Measurements from ENCODE around the gene TXN.

TXN gene

DNA sequence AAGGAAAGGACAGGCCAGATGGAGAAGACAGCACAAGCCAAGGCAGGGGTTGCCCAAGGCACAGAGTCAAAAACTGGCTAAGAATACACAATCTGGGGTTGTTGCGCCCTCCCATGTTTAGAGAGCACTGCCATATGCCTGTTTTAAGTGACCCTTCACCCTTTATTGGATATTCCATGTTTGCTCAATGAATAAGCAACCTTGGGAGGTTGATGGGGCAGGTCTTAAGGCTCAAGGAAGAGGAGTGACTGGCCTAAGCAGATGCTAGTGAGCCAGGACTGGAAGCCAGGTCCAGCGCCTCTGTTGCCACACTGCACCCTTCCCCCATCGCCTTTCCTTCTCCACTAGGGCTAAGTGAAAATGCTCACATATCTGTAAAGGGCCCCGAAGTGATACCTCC, 6.7 kb downstream of the TXN start:
- peaks cover 34% of the 10 kb centered on the region for H3K4me1 Mint-ChIP-seq (ENCODE audit: low read depth)
- no peak overlapping the region for H3K4me3 Mint-ChIP-seq
- H3K9me3 Mint-ChIP-seq = no peaks in the 10 kb centered on the region
- no peak overlapping the region for H3K27ac Mint-ChIP-seq
- peaks cover 24% of the 10 kb centered on the region for H3K36me3 Mint-ChIP-seq (ENCODE audit: low read depth)
- H3K27me3 Mint-ChIP-seq (ENCODE audit: low read depth) = no peaks in the 10 kb centered on the region

DNA sequence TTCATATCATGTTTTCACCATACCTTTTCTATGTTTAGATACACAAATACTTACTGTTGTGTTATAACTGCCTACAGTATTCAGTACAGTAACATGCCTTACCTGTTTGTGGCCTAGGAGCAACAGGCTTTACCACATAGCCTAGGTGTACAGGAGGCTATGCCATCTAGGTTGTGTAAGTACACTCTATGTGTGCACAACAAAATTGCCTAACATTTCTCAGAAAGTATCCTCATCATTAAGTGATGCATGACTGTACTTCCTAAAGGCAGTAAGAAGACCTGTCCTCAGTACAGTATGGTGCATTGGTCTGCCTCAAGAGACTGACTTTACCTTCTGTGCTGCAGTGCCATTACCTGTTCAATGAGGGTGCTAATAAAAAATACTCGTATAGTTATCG, 7.9 kb downstream of the TXN start:
- Mint-ChIP-seq H3K4me3 (no peak overlapping the region), H3K27me3 (ENCODE audit: low read depth) (no peaks in the 10 kb centered on the region), H3K4me1 (ENCODE audit: low read depth) (peaks cover 23% of the 10 kb centered on the region), H3K27ac (no peak overlapping the region), H3K9me3 (no peaks in the 10 kb centered on the region), H3K36me3 (ENCODE audit: low read depth) (peaks cover 27% of the 10 kb centered on the region)

DNA sequence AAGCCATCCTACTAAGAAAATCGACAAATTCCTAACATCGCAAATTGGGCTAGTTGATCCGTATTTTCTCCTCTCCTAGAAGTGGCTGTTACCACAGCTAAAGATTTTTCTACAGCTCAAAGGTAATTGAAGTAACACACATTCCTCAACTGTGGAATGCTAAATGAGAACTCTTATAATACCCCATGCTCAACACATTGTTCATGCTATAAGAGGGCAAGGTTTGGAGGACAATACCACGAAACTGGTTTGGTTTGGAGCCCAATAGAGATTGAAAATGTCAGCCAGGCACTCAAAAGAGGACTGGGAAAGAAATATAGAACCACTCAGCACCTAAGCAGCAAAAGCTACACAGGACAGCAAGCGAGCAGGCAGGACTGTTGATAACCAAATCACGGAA, 10.1 kb downstream of the TXN start:
- H3K27ac Mint-ChIP-seq = no peak overlapping the region
- H3K4me3 Mint-ChIP-seq = no peak overlapping the region
- no peaks in the 10 kb centered on the region for H3K9me3 Mint-ChIP-seq
- H3K27me3 Mint-ChIP-seq (ENCODE audit: low read depth) = no peaks in the 10 kb centered on the region
- peaks cover 27% of the 10 kb centered on the region for H3K36me3 Mint-ChIP-seq (ENCODE audit: low read depth)
- H3K4me1 Mint-ChIP-seq (ENCODE audit: low read depth) = peaks cover 8% of the 10 kb centered on the region

DNA sequence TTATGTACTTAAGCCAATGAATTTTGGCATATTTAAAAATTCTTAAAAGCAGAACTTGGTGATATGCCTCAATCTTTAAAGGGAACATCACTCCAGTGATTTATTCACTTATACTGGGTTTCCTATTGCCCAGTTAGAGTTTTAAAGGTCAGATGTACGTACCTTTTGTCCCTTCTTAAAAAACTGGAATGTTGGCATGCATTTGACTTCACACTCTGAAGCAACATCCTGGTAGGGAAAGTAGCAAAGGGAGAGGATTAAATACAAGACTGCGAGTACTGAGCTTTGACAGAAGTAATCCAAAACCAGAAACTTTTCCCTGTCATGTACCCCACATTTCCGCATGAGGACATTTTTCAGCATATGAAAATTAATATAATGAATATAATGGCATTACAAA, 11.7 kb downstream of the TXN start:
- peaks cover 23% of the 10 kb centered on the region for H3K36me3 Mint-ChIP-seq (ENCODE audit: low read depth)
- no peaks in the 10 kb centered on the region for H3K9me3 Mint-ChIP-seq
- H3K4me3 Mint-ChIP-seq = no peak overlapping the region
- no peak overlapping the region for H3K27ac Mint-ChIP-seq
- no peaks in the 10 kb centered on the region for H3K27me3 Mint-ChIP-seq (ENCODE audit: low read depth)
- H3K4me1 Mint-ChIP-seq (ENCODE audit: low read depth) = peaks cover 2% of the 10 kb centered on the region

DNA sequence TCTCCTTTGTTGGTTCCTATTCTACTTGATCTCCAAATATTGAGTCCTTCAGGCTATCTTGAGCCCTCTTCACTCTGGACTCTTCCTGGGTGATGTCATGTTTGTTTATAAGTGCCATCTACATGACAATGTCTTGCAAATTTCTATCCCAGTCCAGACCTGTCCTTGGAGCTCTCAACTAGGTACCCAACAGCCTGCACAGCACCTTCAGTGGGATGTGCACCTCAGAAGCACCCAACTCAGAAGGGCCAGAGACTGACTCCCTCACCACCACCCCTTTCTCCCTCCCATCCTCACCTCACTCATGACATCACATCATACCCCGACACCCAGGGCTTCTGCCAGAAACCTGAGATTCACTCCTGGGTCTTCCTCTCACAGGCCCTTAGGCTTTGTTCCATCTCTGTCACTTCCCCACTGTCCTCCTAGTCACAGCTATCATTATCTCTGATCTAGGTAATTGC, 14.4 kb downstream of the TXN start:
- peaks cover 2% of the 10 kb centered on the region for H3K4me1 Mint-ChIP-seq (ENCODE audit: low read depth)
- peaks cover 19% of the 10 kb centered on the region for H3K36me3 Mint-ChIP-seq (ENCODE audit: low read depth)
- H3K27ac Mint-ChIP-seq = no peak overlapping the region
- H3K9me3 Mint-ChIP-seq = no peaks in the 10 kb centered on the region
- no peak overlapping the region for H3K4me3 Mint-ChIP-seq
- no peaks in the 10 kb centered on the region for H3K27me3 Mint-ChIP-seq (ENCODE audit: low read depth)

DNA sequence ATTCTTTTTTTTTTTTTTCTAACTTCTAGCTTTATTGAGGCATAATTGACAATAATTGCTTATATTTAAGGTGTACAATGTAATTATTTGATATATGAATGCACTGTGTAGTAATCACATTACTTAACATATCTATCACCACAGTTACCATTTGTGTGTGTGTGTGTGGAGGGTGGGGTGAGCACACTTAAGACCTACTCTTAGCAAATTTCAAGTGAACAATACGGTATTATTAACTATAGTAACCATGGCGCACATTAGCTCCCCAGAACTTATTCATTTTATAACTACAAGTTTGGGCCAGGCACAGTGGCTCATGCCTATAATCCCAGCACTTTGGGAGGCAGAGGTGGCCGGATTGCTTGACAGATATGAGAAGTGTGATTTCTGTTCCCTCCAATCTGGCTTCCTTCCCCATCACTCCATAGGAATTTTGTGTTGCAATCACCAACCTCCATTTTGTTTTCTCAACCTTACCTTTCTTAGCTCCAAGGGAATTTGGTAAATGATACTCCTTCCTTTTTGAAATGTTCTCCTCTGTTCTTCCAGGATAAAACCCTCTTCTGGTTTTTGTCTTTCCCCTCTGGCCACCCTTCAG, 14.9 kb downstream of the TXN start:
- Mint-ChIP-seq H3K27ac (no peak overlapping the region), H3K4me1 (ENCODE audit: low read depth) (no peaks in the 10 kb centered on the region), H3K9me3 (no peaks in the 10 kb centered on the region), H3K27me3 (ENCODE audit: low read depth) (no peaks in the 10 kb centered on the region), H3K4me3 (no peak overlapping the region), H3K36me3 (ENCODE audit: low read depth) (peaks cover 16% of the 10 kb centered on the region)

DNA sequence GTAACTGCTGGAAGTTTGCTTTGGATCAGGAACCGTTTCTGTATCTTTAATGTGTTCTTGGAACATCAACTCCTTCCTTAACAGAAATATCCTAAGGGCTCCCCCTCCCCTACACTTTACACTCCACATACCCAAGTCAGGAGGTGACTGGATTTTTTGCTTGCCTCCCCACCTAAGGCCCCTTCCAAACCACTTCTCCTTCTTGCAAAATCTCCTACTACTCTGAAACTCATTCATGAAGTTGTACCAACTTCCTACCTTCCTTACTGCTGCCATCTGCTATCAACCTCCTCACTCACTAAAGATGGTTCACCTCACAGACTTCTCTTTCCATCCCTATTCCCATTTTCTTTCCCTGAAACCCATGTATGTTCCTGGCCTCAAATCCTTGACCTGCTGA, 16.1 kb downstream of the TXN start:
- Mint-ChIP-seq H3K4me1 (ENCODE audit: low read depth) (no peaks in the 10 kb centered on the region), H3K4me3 (no peak overlapping the region), H3K36me3 (ENCODE audit: low read depth) (peaks cover 13% of the 10 kb centered on the region), H3K27ac (no peak overlapping the region), H3K27me3 (ENCODE audit: low read depth) (no peaks in the 10 kb centered on the region), H3K9me3 (no peaks in the 10 kb centered on the region)

DNA sequence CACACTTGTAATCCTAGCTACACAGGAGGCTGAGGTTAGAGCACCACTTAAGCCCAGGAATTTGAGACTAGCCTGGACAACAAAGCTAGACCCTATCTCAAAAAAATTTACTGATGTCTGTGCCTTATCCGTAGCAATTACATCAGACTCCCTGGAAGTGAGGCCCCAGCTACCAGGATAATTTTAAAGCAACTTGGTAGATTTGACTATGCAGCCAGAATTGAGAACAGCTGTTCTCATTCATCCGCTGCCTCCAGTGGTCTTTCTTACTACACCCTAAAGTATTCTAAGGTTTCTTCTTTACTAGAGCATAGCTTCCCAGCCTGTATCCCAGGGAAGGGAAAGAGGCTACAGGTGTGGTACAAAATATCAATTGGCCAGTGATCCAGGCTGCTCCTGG, 28.0 kb downstream of the TXN start:
- H3K4me3 Mint-ChIP-seq = no peak overlapping the region
- no peaks in the 10 kb centered on the region for H3K36me3 Mint-ChIP-seq (ENCODE audit: low read depth)
- H3K27me3 Mint-ChIP-seq (ENCODE audit: low read depth) = peaks cover 39% of the 10 kb centered on the region
- no peak overlapping the region for H3K27ac Mint-ChIP-seq
- no peaks in the 10 kb centered on the region for H3K4me1 Mint-ChIP-seq (ENCODE audit: low read depth)
- H3K9me3 Mint-ChIP-seq = no peaks in the 10 kb centered on the region

DNA sequence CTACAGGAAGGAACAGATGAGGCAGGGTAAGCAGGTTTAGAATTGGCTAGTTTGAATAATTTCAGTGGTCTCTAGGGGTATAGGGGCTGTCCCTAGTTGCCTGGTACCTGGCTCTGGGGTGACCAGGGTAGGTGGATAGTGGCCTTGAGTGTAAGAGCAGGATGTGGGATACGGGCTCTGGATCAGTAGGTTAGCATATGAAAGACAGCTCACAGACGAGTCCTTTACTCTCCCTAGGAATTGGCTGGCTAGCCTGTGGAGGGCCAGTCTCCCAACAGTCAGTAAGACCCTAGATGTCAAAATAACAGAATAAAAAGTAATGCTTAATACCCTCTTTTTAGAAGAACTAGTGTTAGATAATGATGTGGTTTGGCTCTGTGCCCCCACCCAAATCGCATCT, 31.7 kb downstream of the TXN start:
- H3K4me3 Mint-ChIP-seq = no peak overlapping the region
- H3K4me1 Mint-ChIP-seq (ENCODE audit: low read depth) = no peaks in the 10 kb centered on the region
- peaks cover 43% of the 10 kb centered on the region for H3K27me3 Mint-ChIP-seq (ENCODE audit: low read depth)
- H3K27ac Mint-ChIP-seq = no peak overlapping the region
- H3K9me3 Mint-ChIP-seq = no peaks in the 10 kb centered on the region
- H3K36me3 Mint-ChIP-seq (ENCODE audit: low read depth) = no peaks in the 10 kb centered on the region

DNA sequence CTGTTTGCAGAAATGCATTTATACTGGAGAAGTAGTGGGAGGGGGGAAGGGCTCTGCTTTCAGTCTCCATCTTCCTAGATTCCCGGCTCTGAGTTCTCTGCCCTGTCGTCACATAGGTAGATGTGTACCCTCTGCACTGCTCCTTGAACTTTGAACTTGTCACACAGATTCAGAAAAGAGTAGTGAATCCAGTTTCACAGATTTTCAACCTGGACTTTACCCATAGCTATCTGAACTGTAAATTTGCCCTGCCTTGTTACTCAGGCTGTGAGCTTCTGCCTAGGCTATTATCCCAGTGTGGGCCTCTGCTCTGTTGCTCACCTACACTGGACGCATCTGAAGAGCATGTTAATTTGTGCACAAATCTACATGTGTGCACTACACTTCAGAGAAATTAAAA, 35.5 kb downstream of the TXN start:
- H3K4me3 Mint-ChIP-seq = no peak overlapping the region
- H3K27me3 Mint-ChIP-seq (ENCODE audit: low read depth) = peaks cover 52% of the 10 kb centered on the region
- H3K36me3 Mint-ChIP-seq (ENCODE audit: low read depth) = no peaks in the 10 kb centered on the region
- no peaks in the 10 kb centered on the region for H3K9me3 Mint-ChIP-seq
- peaks cover 3% of the 10 kb centered on the region for H3K4me1 Mint-ChIP-seq (ENCODE audit: low read depth)
- H3K27ac Mint-ChIP-seq = no peak overlapping the region

DNA sequence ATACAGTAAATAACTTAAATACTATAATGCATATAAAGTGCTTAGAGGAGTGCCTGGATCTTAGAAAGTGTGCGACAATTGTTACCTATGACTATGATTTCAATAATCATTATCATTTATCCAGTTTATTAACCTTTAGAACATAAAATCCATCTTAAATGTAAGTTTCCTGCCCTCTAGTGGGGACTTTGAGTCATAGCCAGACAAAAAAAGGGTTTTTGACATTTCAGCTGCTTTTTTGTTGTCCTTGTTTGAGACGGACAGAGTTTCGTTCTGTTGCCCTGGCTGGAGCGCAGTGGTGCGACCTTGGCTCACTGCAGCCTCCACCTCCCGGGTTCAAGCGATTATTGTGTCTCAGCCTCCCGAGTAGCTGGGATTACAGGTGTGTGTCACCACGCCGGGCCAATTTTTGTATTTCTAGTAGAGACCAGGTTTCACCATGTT, 38.6 kb downstream of the TXN start:
- Mint-ChIP-seq H3K27ac (no peak overlapping the region), H3K4me3 (no peak overlapping the region), H3K4me1 (ENCODE audit: low read depth) (peaks cover 7% of the 10 kb centered on the region)

DNA sequence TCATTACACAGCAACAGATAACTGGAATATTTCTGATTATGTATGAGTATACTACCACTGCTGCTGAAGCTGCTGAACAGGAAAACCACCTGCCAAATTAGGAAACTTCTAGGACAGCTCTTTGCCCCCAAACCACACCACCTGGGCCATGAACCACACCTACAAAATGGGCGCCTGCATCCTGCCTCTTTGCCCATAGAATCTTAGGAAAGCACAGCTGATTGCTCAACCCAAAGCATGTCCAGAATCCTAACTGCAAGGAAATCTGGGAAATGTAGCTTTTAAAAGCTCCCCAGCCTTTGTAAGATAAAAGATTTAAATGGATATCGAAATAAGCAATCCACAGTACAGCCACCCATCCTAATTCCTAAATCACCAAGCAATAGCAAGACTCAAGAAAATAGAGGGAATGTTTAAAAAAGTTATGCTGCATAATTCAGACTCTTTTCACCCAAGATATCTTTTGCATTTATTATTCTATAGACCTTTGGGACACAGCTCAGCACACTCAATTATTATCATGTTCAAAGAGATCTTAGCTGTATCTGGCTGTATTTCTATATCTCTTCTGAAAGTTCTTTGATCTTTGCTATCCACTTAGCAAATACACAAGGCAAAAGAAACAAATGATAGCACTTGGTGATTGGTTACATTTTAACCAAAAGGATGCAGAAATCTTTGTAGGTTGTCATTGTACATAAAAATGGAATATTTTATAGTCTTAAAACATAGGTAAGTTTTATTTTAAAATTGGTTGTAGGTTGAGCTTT, 41.5 kb downstream of the TXN start:
- H3K4me3 Mint-ChIP-seq = no peak overlapping the region
- H3K27me3 Mint-ChIP-seq (ENCODE audit: low read depth) = peaks cover 38% of the 10 kb centered on the region
- no peaks in the 10 kb centered on the region for H3K9me3 Mint-ChIP-seq
- peaks cover 7% of the 10 kb centered on the region for H3K4me1 Mint-ChIP-seq (ENCODE audit: low read depth)
- H3K36me3 Mint-ChIP-seq (ENCODE audit: low read depth) = no peaks in the 10 kb centered on the region
- H3K27ac Mint-ChIP-seq = no peak overlapping the region

More for the DNA sequence above, 38.6 kb downstream of the TXN start:
- no peaks in the 10 kb centered on the region for H3K9me3 Mint-ChIP-seq
- H3K27me3 Mint-ChIP-seq (ENCODE audit: low read depth) = peaks cover 37% of the 10 kb centered on the region
- no peaks in the 10 kb centered on the region for H3K36me3 Mint-ChIP-seq (ENCODE audit: low read depth)

DNA sequence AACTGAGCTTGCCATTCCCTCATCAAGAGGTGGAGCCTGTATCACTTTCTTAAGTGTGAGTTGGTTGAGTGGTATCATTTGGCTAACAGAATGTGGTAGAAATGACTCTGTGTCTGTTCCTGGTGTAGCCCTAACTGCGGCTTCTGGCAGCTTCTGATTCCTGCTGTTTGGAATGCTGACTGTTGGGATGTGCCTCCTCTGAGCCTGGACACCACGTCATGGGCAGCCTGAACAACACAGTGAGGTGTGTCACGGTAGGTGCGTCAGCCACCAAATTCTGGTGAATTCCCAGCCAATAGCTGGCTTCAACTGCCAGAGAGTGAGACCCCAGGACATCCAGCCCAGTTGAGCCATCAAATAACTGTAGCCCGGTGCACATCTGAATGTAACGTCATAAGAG, 42.2 kb downstream of the TXN start:
- Mint-ChIP-seq H3K27me3 (ENCODE audit: low read depth) (peaks cover 41% of the 10 kb centered on the region), H3K9me3 (no peaks in the 10 kb centered on the region), H3K36me3 (ENCODE audit: low read depth) (no peaks in the 10 kb centered on the region), H3K4me3 (no peak overlapping the region), H3K4me1 (ENCODE audit: low read depth) (peaks cover 7% of the 10 kb centered on the region), H3K27ac (no peak overlapping the region)

DNA sequence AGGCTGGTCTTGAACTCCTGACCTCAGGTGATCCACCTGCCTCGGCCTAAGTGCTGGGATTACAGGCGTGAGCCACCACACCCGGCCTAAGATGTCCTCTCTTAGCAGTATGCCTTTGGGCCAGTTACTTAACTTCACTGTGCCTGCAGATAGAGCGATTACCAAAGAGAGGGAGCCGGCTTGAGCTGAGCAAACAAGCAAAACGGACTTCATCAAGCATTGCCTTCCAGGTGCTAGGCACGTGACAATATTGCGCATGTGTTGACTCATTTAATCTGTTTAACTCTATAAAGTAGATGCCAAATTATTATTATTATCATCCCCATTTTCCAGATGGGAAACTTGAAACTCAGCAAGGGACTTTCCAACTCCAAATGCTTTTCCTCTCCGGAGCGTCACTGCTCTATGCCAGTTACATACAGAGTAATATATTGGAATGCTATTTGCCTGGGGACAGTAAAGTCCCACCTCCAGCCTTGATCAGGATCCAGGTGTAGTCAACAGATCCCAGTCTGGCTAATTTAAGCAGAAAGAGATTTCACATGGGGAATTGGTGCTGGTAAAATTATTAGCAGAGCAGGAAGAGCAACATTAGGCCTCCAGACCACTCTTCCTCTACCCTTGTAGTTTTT, 42.8 kb downstream of the TXN start:
- H3K4me1 Mint-ChIP-seq (ENCODE audit: low read depth) = peaks cover 7% of the 10 kb centered on the region
- H3K4me3 Mint-ChIP-seq = no peak overlapping the region
- no peaks in the 10 kb centered on the region for H3K9me3 Mint-ChIP-seq
- H3K27me3 Mint-ChIP-seq (ENCODE audit: low read depth) = peaks cover 41% of the 10 kb centered on the region
- H3K36me3 Mint-ChIP-seq (ENCODE audit: low read depth) = no peaks in the 10 kb centered on the region
- H3K27ac Mint-ChIP-seq = no peak overlapping the region

DNA sequence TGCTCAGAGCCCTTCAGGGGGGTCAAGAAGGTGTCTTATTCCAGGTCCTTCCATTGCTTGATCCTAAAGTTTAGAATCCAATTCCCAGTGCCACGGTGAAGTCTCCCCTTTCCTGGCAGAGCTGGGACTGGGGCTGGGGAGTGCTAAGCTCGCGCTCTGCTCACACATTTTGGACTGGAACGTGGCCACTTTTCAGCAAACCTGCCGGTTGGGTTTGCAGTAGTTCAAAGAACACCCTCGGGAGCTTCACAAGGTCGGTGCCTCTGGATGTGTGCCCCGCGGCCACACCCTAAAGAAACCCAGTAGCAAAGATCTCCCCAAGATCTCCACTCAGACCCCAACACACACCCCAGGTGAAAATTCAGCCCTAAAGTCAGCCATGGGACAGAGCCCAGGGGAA, 48.3 kb downstream of the TXN start, which contains the start of gene C9orf152:
Gene C9orf152 (minus strand): TSS at position 129 of the 400 bp plus-strand sequence. CDS start 580 bp downstream, outside the sequence.
- no peak within 1 kb of the TSS for H3K27ac Mint-ChIP-seq
- no peaks in the 10 kb centered on the region for H3K9me3 Mint-ChIP-seq
- no peaks in the 10 kb centered on the region for H3K36me3 Mint-ChIP-seq (ENCODE audit: low read depth)
- peaks cover 27% of the 10 kb centered on the region for H3K27me3 Mint-ChIP-seq (ENCODE audit: low read depth)
- H3K4me1 Mint-ChIP-seq (ENCODE audit: low read depth) = no peaks in the 10 kb centered on the region
- no peak within 1 kb of the TSS for H3K4me3 Mint-ChIP-seq
